ENCODE measurements around the gene CLINT1.

- TF ChIP-seq CTCF (conservative IDR thresholded peaks at IDR 0.05; ENCODE audit: low read depth, low read length) = no peak
- no peak for TF ChIP-seq EZH2 (IDR thresholded peaks at IDR 0.05; ENCODE audit: borderline replicate concordance, low read depth, low read length, poor library complexity, severe bottlenecking)
Observed at GRCh38 chr5:157865781-157866180, 6.8 kb upstream of the CLINT1 start.
